Central memory CD8-positive, alpha-beta T cell (primary cell): ENCODE data around the gene TRMT2A.

Experiments
- ATAC-seq: fragments of 150-1000 bp; cut with Tn5 transposase; replicated peaks from 2 replicates; pipeline ENCODE4 v1.10.0; 2022; ENCODE audit warnings: mild to moderate bottlenecking, moderate FRiP score, moderate number of reproducible peaks; ENCODE audit not compliant: poor library complexity, severe bottlenecking; ENCODE audit errors: extremely low read depth
- DNase-seq, 2 donors: peaks; one replicate each; pipeline ENCODE4 v3.0.0; 2021; ENCODE audit warnings: low spot score in 2 of 2
- H3K27ac Mint-ChIP-seq: one replicate; pipeline ENCODE4 v1.8.0; 2022; ENCODE audit warnings: low read depth, mild to moderate bottlenecking, moderate library complexity, mixed read lengths
- H3K27me3 Mint-ChIP-seq: one replicate; pipeline ENCODE4 v1.8.0; 2022; ENCODE audit warnings: mixed read lengths
- H3K36me3 Mint-ChIP-seq: one replicate; pipeline ENCODE4 v1.8.0; 2022; ENCODE audit warnings: mild to moderate bottlenecking, moderate library complexity, mixed read lengths; ENCODE audit not compliant: insufficient read depth
- H3K4me1 Mint-ChIP-seq: one replicate; pipeline ENCODE4 v1.8.0; 2022; ENCODE audit warnings: mixed read lengths
- H3K4me3 Mint-ChIP-seq: one replicate; pipeline ENCODE4 v1.8.0; 2022; ENCODE audit warnings: mild to moderate bottlenecking, moderate library complexity, mixed read lengths
- H3K9me3 Mint-ChIP-seq: one replicate; pipeline ENCODE4 v1.8.0; 2022; ENCODE audit warnings: mixed read lengths

TRMT2A gene

DNA sequence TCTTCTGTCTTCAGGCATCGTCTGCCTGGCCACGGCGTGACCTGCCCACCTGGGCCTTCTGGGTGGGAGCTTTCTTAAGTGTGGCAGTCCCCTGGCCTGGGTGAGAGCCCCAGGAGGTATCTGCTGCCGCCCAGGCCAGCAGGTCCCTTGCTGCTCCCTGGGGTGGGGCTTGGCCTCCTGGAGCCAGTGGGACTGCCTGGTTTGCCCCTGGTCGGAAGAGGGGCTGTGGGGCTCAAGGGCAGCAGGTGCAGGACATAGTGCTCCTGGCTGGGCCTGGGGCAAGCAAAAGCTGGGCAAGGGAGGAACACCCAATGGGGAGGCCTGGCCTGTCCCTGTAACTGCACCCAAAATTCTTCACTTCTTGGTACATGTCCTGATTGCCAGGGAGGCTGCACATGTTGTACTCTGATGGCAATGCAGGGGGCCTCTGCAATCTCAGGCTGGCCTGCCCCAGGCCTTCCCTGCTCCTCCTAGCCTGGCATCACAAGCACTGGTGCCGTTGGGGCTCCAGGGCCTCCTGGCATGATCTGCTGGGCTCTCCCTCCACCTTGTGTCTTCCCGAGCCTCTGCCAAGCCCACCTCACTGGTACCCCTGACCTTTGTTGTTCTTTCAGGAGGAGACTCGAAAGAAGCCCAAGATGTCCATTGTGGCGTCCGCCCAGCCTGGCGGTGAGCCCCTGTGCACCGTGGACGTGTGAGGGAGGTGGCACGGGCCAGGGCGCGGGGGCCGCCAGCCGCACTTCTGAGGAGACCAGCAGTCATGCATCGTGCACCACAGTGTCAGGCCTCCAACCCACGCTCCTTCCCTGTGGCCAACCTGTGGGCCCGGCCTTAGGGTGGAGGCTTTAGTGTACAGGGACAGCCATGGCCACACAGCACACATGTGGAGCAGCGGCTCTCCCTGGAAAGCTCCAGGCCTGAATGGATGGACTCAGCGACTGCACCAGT is 7.3 kb downstream of the TRMT2A start:
- ATAC-seq (no peak), DNase-seq (no peak)
- Mint-ChIP-seq H3K36me3 (peaks cover 28% of the 10 kb centered on the region), H3K9me3 (no peaks in the 10 kb centered on the region), H3K4me1 (peaks cover 12% of the 10 kb centered on the region), H3K27ac (no peak overlapping the region), H3K4me3 (no peak overlapping the region), H3K27me3 (no peaks in the 10 kb centered on the region)

DNA sequence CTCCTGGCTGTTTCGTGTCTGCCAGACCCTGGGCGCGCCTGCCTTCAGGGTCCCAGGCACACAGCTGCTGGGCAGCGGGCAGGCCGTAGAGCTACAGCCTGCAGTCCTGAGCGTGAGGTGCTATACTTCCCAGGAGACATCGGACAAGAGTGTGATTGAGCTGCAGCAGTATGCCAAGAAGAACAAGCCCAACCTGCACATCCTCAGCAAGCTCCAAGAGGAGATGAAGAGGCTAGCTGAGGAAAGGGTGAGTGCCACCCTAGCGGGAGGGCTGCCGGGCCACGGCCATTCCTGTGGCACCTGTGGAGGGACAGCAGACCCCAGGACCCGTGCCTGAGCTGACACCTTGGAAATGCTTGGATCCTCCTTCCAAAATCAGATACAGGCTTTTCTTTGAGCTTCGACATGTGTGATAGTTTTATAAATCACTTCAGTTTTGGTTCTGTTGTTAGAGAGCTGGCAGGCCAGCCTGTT is 8.2 kb downstream of the TRMT2A start:
- Mint-ChIP-seq H3K27ac (no peak overlapping the region), H3K36me3 (peaks cover 24% of the 10 kb centered on the region)

DNA sequence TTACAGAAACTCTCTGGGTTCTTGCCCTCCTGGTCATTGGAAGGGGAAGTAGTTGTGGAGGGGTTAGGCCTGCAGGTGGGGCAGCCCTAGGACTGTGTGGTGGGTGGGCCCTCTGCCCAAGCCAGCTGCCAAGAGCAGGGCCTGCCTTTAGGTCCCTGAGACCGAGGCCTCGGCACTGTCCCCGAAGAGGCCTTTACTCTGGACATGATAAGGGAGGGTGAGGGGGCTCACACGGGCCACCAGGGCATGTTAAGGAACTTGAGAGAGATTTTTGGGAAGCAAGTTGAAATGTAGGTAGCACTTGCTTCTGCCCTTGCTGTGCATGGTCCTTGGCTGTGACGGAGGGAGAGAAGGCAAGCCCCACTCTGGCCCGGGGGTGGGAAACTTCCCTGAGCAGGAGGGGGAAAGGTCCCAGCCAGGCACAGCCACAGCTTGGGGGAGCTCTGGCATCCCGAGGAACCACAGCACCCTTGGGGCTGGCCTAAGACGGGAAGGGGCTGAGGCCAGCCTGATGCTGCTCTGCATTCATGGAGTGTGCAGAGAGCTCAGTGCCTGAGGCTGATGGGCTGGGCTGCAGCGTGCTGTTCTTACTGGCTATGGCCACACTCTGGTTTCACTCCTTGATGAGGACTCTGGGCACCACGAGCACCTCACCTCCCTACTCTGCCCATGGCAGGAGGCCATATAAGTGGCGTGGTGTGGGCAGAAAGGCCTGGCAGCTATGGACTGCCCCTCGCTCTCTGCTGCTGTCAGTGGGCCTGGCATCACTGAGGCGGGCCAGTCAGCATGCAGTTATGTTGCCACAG is 8.9 kb downstream of the TRMT2A start:
- Mint-ChIP-seq H3K36me3 (peaks cover 25% of the 10 kb centered on the region), H3K4me3 (no peak overlapping the region), H3K27me3 (no peaks in the 10 kb centered on the region), H3K9me3 (no peaks in the 10 kb centered on the region), H3K4me1 (peaks cover 5% of the 10 kb centered on the region), H3K27ac (peak overlapping the region; percentile 60)
- ATAC-seq (no peak), DNase-seq (no peak)

More for the DNA sequence above, 8.2 kb downstream of the TRMT2A start:
- DNase-seq, result no peak
- no peak overlapping the region for H3K4me3 Mint-ChIP-seq
- no peak for ATAC-seq
- H3K4me1 Mint-ChIP-seq, result peaks cover 5% of the 10 kb centered on the region
- H3K27me3 Mint-ChIP-seq, result no peaks in the 10 kb centered on the region
- H3K9me3 Mint-ChIP-seq, result no peaks in the 10 kb centered on the region

DNA sequence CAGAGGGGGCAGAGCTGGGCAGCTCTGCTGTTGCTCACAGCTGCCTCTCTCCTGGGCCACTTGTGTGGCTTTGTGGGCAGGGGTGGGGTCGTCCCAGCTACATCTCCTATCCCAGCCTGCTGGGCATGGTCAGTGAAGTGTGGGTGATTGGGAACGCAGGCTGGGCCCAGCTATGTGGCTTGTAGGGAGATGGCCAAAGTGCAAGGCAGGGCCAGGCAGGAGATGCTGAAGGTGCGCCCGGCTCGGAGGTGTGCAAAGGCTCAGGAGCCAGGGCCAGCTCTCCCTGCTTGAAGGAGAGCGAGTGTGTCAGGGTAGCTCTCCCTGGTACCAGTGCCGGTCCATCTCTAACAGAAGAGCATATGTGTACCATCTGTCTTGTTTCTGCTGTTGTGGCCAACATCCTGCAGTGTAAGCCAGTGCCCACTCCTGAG is 9.5 kb downstream of the TRMT2A start:
- ATAC-seq, result no peak
- peak overlapping the region; percentile 60 for H3K27ac Mint-ChIP-seq
- peaks cover 6% of the 10 kb centered on the region for H3K4me1 Mint-ChIP-seq
- H3K9me3 Mint-ChIP-seq, result no peaks in the 10 kb centered on the region
- no peaks in the 10 kb centered on the region for H3K27me3 Mint-ChIP-seq
- H3K36me3 Mint-ChIP-seq, result peaks cover 27% of the 10 kb centered on the region
- DNase-seq, result no peak
- no peak overlapping the region for H3K4me3 Mint-ChIP-seq

DNA sequence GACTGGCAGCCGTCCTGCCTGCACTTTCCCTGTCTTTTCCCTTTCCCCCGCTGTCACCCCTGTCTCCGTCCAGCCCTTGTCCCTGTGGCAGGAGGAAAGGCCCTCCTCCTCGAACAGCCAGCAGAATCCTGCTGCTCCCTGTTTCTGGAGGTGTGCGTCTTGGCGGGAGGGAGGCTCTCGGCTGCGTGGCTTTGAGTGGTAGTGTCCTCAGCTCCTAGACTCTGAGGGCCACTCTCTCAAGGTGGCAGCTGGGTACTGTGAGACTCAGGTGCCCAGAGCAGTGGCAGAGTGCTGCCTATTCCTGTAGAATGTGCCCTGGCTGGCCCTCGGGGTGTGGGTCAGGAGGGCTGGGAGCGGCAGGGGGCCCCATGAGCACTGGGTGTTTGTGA is 10.2 kb downstream of the TRMT2A start:
- Mint-ChIP-seq H3K9me3 (no peaks in the 10 kb centered on the region), H3K36me3 (peaks cover 27% of the 10 kb centered on the region), H3K4me1 (peaks cover 8% of the 10 kb centered on the region), H3K4me3 (no peak overlapping the region), H3K27ac (no peak overlapping the region), H3K27me3 (no peaks in the 10 kb centered on the region)
- ATAC-seq, result no peak
- no peak for DNase-seq

DNA sequence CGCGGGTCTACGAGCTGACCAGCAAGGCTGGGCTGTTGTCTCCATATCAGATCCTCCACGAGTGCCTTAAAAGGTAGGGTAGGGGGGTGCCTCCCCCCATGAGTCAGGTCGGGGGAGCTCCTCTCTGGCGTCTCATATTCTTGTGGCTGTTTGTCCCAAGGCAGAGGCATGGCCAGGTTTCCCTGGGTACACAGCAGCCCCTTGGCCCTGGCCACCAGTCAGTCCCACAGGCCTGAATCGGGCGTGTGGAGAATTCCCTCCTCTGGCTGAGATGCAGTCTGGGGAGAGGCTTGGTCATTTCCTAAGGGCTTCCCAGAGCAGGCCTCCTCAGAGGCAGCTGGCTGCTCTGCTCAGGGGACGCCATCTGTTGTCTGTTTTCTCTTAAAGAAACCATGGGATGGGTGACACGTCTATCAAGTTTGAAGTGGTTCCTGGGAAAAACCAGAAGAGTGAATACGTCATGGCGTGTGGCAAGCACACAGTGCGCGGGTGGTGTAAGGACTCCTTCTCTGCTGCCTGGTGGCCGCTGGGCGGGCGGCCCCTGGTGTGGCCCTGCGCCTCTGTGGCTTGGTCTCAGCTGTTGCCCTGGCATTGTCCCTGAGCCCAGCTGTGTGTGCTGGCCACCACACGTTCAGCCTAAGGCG is 10.7 kb downstream of the TRMT2A start:
- DNase-seq, result no peak
- Mint-ChIP-seq H3K9me3 (no peaks in the 10 kb centered on the region), H3K4me3 (no peak overlapping the region), H3K4me1 (peaks cover 12% of the 10 kb centered on the region), H3K27me3 (no peaks in the 10 kb centered on the region), H3K36me3 (peaks cover 32% of the 10 kb centered on the region), H3K27ac (no peak overlapping the region)
- ATAC-seq, result no peak

DNA sequence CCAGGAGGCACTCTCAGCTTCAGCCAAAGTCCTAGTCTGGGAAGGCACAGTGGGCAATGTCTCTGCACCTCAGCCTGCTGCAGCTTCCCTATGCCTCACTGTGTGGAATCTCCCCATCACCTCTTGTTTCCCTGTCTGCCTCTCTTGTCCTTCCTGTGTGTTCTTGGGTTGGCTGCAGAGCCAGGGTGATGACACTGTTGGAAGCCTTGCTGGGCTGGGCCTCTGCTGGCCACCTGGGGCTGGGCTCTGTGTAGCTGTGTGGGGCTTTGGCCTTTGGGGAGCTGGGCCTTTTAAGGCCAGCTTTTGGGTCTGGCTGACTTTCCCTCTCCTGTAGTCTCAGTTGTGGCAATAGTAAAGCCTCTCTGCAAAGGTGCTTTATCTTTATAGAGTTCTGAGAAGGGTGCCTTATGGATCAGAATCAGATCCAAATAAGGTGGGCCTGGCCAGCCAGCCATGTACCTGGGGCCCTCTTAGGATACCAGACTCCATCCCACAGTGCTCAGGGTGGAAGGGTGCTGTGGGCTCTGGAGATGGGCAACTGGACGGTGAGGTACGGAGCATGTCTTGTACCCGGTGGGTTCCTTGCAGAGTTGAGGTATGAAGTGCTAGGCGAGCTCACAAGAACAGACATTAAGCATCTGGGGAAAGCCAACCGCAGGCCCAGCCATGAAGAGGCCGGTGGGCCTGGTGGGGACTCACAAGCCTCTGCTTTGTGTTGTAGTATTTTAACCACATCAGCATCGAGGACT is 11.4 kb downstream of the TRMT2A start:
- Mint-ChIP-seq H3K9me3 (no peaks in the 10 kb centered on the region), H3K27ac (no peak overlapping the region), H3K27me3 (no peaks in the 10 kb centered on the region), H3K4me1 (peaks cover 19% of the 10 kb centered on the region), H3K36me3 (peaks cover 32% of the 10 kb centered on the region), H3K4me3 (no peak overlapping the region)
- DNase-seq (no peak), ATAC-seq (no peak)

DNA sequence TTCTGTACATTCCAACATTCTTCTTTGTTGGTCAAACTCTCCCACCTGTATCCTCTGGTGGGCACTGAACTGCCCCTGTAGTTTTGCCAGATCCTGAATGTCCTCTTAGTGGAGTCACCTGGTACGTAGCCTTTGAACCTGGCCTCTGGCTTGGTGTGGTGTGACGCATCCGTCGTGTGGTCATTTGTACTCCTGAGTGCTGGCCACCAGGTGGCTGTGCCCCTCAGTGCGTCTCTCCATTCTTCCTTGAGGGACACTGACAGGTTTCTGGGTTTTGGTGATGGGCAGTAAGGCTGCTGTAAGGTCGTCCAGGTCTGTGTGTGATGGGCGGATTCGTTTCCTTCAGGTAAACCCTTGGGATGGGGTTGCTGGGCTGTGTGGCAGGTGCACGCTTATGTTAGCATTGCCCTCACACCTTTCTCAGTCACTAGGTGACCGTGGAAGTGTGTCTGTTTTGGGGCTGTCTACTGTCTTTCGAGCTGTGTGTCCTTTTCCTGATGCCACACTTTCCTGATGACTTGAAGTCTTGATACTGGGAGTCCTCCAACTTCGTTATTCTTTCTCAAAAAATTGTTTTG is 14.7 kb downstream of the TRMT2A start:
- DNase-seq (no peak), ATAC-seq (no peak)
- H3K9me3 Mint-ChIP-seq, result no peaks in the 10 kb centered on the region
- no peaks in the 10 kb centered on the region for H3K27me3 Mint-ChIP-seq
- H3K4me3 Mint-ChIP-seq, result no peak overlapping the region
- H3K27ac Mint-ChIP-seq, result no peak overlapping the region
- H3K4me1 Mint-ChIP-seq, result peaks cover 49% of the 10 kb centered on the region
- peaks cover 31% of the 10 kb centered on the region for H3K36me3 Mint-ChIP-seq

DNA sequence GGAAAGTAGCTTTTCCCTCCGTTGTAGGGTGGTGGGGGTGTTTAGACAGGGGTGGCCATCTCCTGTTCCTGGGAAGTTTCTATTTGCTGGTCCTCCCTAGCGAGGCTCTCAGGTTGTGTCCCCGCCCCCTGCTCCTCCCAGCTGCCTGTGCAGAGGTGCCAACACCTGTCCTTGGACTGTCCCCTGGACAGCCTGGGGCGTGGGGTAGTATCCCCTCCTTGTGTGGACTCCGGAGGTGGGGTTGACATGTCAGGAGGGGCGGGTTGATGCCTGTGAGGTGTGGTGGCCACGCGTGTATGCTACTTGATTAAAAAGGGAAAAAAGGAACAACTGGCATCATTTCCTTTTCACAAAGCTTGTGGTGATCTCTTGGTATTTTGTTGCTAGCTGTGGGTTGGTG is 15.4 kb downstream of the TRMT2A start:
- no peaks in the 10 kb centered on the region for H3K27me3 Mint-ChIP-seq
- no peak overlapping the region for H3K4me3 Mint-ChIP-seq
- peaks cover 35% of the 10 kb centered on the region for H3K36me3 Mint-ChIP-seq
- peak overlapping the region; percentile 87 for H3K27ac Mint-ChIP-seq
- H3K4me1 Mint-ChIP-seq, result peaks cover 52% of the 10 kb centered on the region
- no peak for DNase-seq
- ATAC-seq, result no peak
- no peaks in the 10 kb centered on the region for H3K9me3 Mint-ChIP-seq

DNA sequence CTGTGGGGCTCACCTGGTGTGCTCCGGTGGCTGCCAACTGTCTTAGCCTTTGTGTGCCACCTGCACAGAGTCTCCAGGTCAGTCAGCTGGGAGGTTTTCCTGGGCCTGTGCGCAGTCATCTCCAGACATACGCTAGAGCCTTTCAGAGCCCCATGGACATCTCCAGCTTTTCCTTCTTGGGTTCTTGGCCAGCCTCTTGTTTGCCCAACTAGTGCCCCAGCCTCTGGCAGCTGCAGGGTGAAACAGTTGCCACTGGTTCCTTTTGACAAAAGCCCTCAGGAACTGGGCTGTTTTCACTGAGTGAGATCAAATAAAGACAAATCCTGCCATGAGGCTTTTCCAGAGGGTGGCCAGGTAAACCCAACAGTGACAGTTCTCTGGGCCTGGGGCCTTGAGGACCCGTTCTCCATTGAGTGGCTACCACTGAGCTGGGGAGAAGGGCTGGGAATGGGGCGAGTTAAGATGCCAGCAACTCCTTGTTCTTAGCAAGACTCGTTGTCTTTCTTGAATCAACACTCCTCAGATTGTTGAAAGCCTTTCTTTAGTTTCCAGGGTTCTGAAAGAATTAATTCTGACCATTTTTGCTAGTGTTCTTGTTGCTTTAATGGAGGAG is 17.8 kb downstream of the TRMT2A start:
- no peak for DNase-seq
- ATAC-seq, result no peak
- no peaks in the 10 kb centered on the region for H3K27me3 Mint-ChIP-seq
- peak overlapping the region; percentile 87 for H3K27ac Mint-ChIP-seq
- H3K36me3 Mint-ChIP-seq, result peaks cover 44% of the 10 kb centered on the region
- H3K4me1 Mint-ChIP-seq, result peaks cover 52% of the 10 kb centered on the region
- no peak overlapping the region for H3K4me3 Mint-ChIP-seq
- H3K9me3 Mint-ChIP-seq, result no peaks in the 10 kb centered on the region

DNA sequence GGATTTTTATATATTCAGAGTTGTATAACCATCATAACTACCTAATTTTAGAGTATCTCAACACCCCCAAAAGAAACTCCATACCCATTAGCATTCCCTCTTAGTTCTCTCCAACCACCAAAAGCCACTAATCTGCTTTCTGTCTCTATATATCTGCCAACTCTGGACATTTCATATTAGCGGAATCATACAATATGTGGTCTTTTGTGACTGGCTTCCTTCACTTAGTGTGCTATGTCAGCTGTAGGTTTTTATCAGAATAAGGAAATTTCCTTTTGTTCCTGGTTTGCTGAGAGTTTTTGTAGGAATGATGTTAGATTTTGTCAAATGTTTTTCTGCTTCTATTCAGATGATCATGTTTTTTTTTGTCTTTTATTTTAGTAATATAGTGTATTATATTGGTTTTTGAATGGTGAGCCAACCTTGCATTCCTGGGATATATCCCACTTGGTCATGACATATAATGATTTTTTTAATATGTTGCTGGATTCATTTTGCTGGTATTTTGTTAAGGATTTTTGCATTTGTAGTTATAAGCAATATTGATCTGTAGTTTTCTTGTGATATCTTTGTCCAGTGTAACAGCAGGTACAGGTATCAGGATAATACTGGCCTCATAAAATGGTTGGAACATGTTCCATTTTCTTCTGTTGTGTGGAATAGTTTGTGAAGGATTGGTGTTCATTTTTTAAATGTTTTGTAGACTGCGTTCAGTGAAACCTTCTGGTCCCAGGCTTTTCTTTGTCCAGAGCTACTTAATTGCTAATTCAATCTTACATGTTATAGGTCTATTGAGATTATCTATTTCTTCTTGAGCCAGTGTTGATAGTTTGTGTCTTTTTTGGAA is 20.2 kb downstream of the TRMT2A start:
- Mint-ChIP-seq H3K36me3 (peaks cover 57% of the 10 kb centered on the region), H3K9me3 (no peaks in the 10 kb centered on the region), H3K4me1 (peaks cover 59% of the 10 kb centered on the region), H3K27me3 (no peaks in the 10 kb centered on the region), H3K27ac (no peak overlapping the region), H3K4me3 (no peak overlapping the region)
- DNase-seq (no peak), ATAC-seq (no peak)
